Measurements from ENCODE around the gene FNDC7.
"Not testable (repeated sequence)": the region's sequence is repeated elsewhere in the genome, so short reads cannot be mapped to it uniquely, and the experiment has no call there.

DNA sequence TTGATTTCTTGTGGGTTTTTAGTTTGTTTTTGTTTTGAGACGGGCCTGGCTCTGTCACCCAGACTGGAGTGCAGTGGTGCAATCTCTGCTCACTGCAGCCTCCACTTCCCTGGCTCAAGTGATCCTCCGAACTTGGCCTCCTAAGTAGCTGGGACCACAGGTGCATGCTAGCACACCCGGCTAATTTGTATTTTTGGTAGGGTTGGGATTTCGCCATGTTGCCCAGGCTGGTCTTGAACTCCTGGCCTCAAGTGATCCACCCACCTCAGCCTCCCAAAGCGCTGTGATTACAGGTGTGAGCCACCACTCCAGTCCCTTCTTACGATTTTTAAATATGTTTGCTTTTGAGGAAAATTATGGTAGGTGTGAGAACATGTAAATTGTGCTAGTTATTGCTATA lies 10.6 kb upstream of the FNDC7 start:
- TF ChIP-seq, protein P1, sequence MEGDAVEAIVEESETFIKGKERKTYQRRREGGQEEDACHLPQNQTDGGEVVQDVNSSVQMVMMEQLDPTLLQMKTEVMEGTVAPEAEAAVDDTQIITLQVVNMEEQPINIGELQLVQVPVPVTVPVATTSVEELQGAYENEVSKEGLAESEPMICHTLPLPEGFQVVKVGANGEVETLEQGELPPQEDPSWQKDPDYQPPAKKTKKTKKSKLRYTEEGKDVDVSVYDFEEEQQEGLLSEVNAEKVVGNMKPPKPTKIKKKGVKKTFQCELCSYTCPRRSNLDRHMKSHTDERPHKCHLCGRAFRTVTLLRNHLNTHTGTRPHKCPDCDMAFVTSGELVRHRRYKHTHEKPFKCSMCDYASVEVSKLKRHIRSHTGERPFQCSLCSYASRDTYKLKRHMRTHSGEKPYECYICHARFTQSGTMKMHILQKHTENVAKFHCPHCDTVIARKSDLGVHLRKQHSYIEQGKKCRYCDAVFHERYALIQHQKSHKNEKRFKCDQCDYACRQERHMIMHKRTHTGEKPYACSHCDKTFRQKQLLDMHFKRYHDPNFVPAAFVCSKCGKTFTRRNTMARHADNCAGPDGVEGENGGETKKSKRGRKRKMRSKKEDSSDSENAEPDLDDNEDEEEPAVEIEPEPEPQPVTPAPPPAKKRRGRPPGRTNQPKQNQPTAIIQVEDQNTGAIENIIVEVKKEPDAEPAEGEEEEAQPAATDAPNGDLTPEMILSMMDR (IDR thresholded peaks at IDR 0.05), result not testable (repeated sequence)
- TF ChIP-seq POLR2A (IDR thresholded peaks at IDR 0.05), result not testable (repeated sequence)

All from body of pancreas (tissue), 4 donors.